ENCODE data around the gene KCNH2. TPM values are rescaled to one million over a fixed set of nuclear protein-coding genes. Genes with fewer than 3 reads are reported as not detected.

Gene KCNH2
- total RNA-seq, 4 donors from 2014 or later: 0.70 TPM; not detected in 3

GRCh38 chr7:150967349-150967748 lies 10.8 kb downstream of the KCNH2 start:
- H3K27ac ChIP-seq: no peak overlapping the region
- H3K36me3 ChIP-seq: no peaks in the 10 kb centered on the region
- peaks cover 5% of the 10 kb centered on the region for H3K4me1 ChIP-seq
- 73% methylated on average over 6 of the region's 6 CpGs for WGBS
- TF ChIP-seq POLR2A (IDR thresholded peaks at IDR 0.05): no peak
- TF ChIP-seq POLR2AphosphoS5 (IDR thresholded peaks at IDR 0.05): no peak
- no peak for TF ChIP-seq EP300 (IDR thresholded peaks at IDR 0.05)
- no peak for TF ChIP-seq CTCF (IDR thresholded peaks at IDR 0.05)
- H3K9me3 ChIP-seq: no peaks in the 10 kb centered on the region
- H3K4me3 ChIP-seq: no peak overlapping the region
- peaks cover 70% of the 10 kb centered on the region for H3K27me3 ChIP-seq
- no peak for DNase-seq (ENCODE audit: low spot score in 2 of 2)

- H3K9me3 ChIP-seq: no peaks in the 10 kb centered on the region
- peaks cover 5% of the 10 kb centered on the region for H3K4me1 ChIP-seq
- no peak for TF ChIP-seq POLR2A (IDR thresholded peaks at IDR 0.05)
- no peak for TF ChIP-seq EP300 (IDR thresholded peaks at IDR 0.05)
- TF ChIP-seq POLR2AphosphoS5 (IDR thresholded peaks at IDR 0.05): no peak
- no peak for TF ChIP-seq CTCF (IDR thresholded peaks at IDR 0.05)
- 75% methylated on average over 1 of the region's 1 CpG for WGBS
- H3K27me3 ChIP-seq: peaks cover 67% of the 10 kb centered on the region
- no peaks in the 10 kb centered on the region for H3K36me3 ChIP-seq
- H3K27ac ChIP-seq: no peak overlapping the region
- H3K4me3 ChIP-seq: no peak overlapping the region
- no peak for DNase-seq (ENCODE audit: low spot score in 2 of 2)
Observed at GRCh38 chr7:150966002-150966401, 12.1 kb downstream of the KCNH2 start.

GRCh38 chr7:150965273-150965830 lies 12.8 kb downstream of the KCNH2 start:
- TF ChIP-seq POLR2A (IDR thresholded peaks at IDR 0.05): no peak
- TF ChIP-seq CTCF (IDR thresholded peaks at IDR 0.05): no peak
- TF ChIP-seq EP300 (IDR thresholded peaks at IDR 0.05): no peak
- TF ChIP-seq POLR2AphosphoS5 (IDR thresholded peaks at IDR 0.05): no peak
- 71% methylated on average over 11 of the region's 16 CpGs for WGBS
- H3K27me3 ChIP-seq: peaks cover 67% of the 10 kb centered on the region
- no peaks in the 10 kb centered on the region for H3K9me3 ChIP-seq
- peaks cover 5% of the 10 kb centered on the region for H3K4me1 ChIP-seq
- H3K27ac ChIP-seq: no peak overlapping the region
- no peaks in the 10 kb centered on the region for H3K36me3 ChIP-seq
- DNase-seq (ENCODE audit: low spot score in 2 of 2): no peak
- H3K4me3 ChIP-seq: no peak overlapping the region

- Histone ChIP-seq H3K4me3 (no peak overlapping the region), H3K27me3 (peaks cover 72% of the 10 kb centered on the region)
- TF ChIP-seq POLR2A (IDR thresholded peaks at IDR 0.05): no peak
- TF ChIP-seq CTCF (IDR thresholded peaks at IDR 0.05): no peak
- TF ChIP-seq EP300 (IDR thresholded peaks at IDR 0.05): no peak
- TF ChIP-seq POLR2AphosphoS5 (IDR thresholded peaks at IDR 0.05): no peak
Observed at GRCh38 chr7:150964593-150965111, 13.5 kb downstream of the KCNH2 start.

GRCh38 chr7:150963707-150964559 lies 14.2 kb downstream of the KCNH2 start:
- no peak for DNase-seq (ENCODE audit: low spot score in 2 of 2)
- Histone ChIP-seq H3K36me3 (no peaks in the 10 kb centered on the region), H3K4me3 (no peak overlapping the region), H3K27me3 (peaks cover 79% of the 10 kb centered on the region), H3K27ac (no peak overlapping the region), H3K4me1 (peaks cover 4% of the 10 kb centered on the region), H3K9me3 (no peaks in the 10 kb centered on the region)
- TF ChIP-seq CTCF (IDR thresholded peaks at IDR 0.05): no peak
- TF ChIP-seq EP300 (IDR thresholded peaks at IDR 0.05): no peak
- no peak for TF ChIP-seq POLR2A (IDR thresholded peaks at IDR 0.05)
- TF ChIP-seq POLR2AphosphoS5 (IDR thresholded peaks at IDR 0.05): no peak
- 77% methylated on average over 13 of the region's 18 CpGs for WGBS

More at GRCh38 chr7:150964593-150965111, 13.5 kb downstream of the KCNH2 start:
- DNase-seq (ENCODE audit: low spot score in 2 of 2): no peak
- Histone ChIP-seq H3K27ac (no peak overlapping the region), H3K4me1 (peaks cover 5% of the 10 kb centered on the region), H3K36me3 (no peaks in the 10 kb centered on the region), H3K9me3 (no peaks in the 10 kb centered on the region)
- 56% methylated on average over 7 of the region's 16 CpGs for WGBS

Measured in suprapubic skin (tissue), 4 donors.